ENCODE data around the gene CHIC2.
"Not testable (repeated sequence)": the region's sequence is repeated elsewhere in the genome, so short reads cannot be mapped to it uniquely, and the experiment has no call there.

Gene CHIC2

GRCh38 chr4:54060116-54060515 is 4.3 kb downstream of the CHIC2 start:
- Mint-ChIP-seq H3K27ac (no peak overlapping the region), H3K27me3 (no peaks in the 10 kb centered on the region), H3K4me3 (no peak overlapping the region)

GRCh38 chr4:54058171-54058570 is 6.2 kb downstream of the CHIC2 start:
- H3K4me3 Mint-ChIP-seq: peak overlapping the region; percentile 10 to 43
- peaks cover 5 to 11% of the 10 kb centered on the region in 2 donors for H3K36me3 Mint-ChIP-seq
- no peak overlapping the region for H3K27ac Mint-ChIP-seq
- no peaks in the 10 kb centered on the region for H3K9me3 Mint-ChIP-seq
- H3K4me1 Mint-ChIP-seq: peaks cover 28 to 60% of the 10 kb centered on the region in 2 donors
- H3K27me3 Mint-ChIP-seq: no peaks in the 10 kb centered on the region
- DNase-seq: no peak
- peak; percentile 80 to 81 for ATAC-seq (replicated peaks)

More at GRCh38 chr4:54060116-54060515, 4.3 kb downstream of the CHIC2 start:
- Mint-ChIP-seq H3K9me3 (no peaks in the 10 kb centered on the region), H3K36me3 (peaks cover under 1 to 6% of the 10 kb centered on the region in 2 donors), H3K4me1 (peaks cover 25 to 62% of the 10 kb centered on the region in 2 donors)
- ATAC-seq (replicated peaks) (no peak), DNase-seq (no peak)

GRCh38 chr4:54056360-54056759 is 8.0 kb downstream of the CHIC2 start:
- peak in 1 of 2 donors; percentile 56 for ATAC-seq (replicated peaks)
- H3K27ac Mint-ChIP-seq: no peak overlapping the region

GRCh38 chr4:54055494-54055893 is 8.9 kb downstream of the CHIC2 start:
- peaks cover 30 to 54% of the 10 kb centered on the region in 2 donors for H3K4me1 Mint-ChIP-seq
- no peaks in the 10 kb centered on the region for H3K9me3 Mint-ChIP-seq
- no peak for DNase-seq
- H3K27ac Mint-ChIP-seq: no peak overlapping the region
- no peak overlapping the region for H3K4me3 Mint-ChIP-seq
- ATAC-seq (replicated peaks): no peak
- peaks cover 5 to 11% of the 10 kb centered on the region in 2 donors for H3K36me3 Mint-ChIP-seq
- H3K27me3 Mint-ChIP-seq: no peaks in the 10 kb centered on the region

More at GRCh38 chr4:54056360-54056759, 8.0 kb downstream of the CHIC2 start:
- H3K36me3 Mint-ChIP-seq: peaks cover 5 to 11% of the 10 kb centered on the region in 2 donors
- no peaks in the 10 kb centered on the region for H3K9me3 Mint-ChIP-seq
- no peak overlapping the region for H3K4me3 Mint-ChIP-seq
- no peaks in the 10 kb centered on the region for H3K27me3 Mint-ChIP-seq
- no peak for DNase-seq
- peaks cover 26 to 49% of the 10 kb centered on the region in 2 donors for H3K4me1 Mint-ChIP-seq

- H3K4me1 Mint-ChIP-seq: peaks cover 29 to 55% of the 10 kb centered on the region in 2 donors
- no peak overlapping the region for H3K4me3 Mint-ChIP-seq
- H3K27me3 Mint-ChIP-seq: no peaks in the 10 kb centered on the region
- no peak overlapping the region for H3K27ac Mint-ChIP-seq
- DNase-seq (no peak), ATAC-seq (replicated peaks) (no peak)
- no peaks in the 10 kb centered on the region for H3K9me3 Mint-ChIP-seq
- peaks cover 5 to 6% of the 10 kb centered on the region in 2 donors for H3K36me3 Mint-ChIP-seq
These were observed 9.9 kb downstream of the CHIC2 start for GRCh38 chr4:54054501-54054900.

GRCh38 chr4:54053322-54053721 is 11.1 kb downstream of the CHIC2 start:
- DNase-seq; ATAC-seq (replicated peaks); H3K36me3 Mint-ChIP-seq; H3K9me3 Mint-ChIP-seq; H3K27me3 Mint-ChIP-seq; H3K27ac Mint-ChIP-seq; H3K4me3 Mint-ChIP-seq: not testable (repeated sequence)
- peaks cover 27 to 55% of the 10 kb centered on the region in 2 donors for H3K4me1 Mint-ChIP-seq

GRCh38 chr4:54050214-54050904 is 14.0 kb downstream of the CHIC2 start:
- ATAC-seq (replicated peaks): no peak
- Mint-ChIP-seq H3K27me3 (no peaks in the 10 kb centered on the region), H3K4me3 (no peak overlapping the region), H3K36me3 (peaks cover 9 to 10% of the 10 kb centered on the region in 2 donors), H3K4me1 (peaks cover 15 to 32% of the 10 kb centered on the region in 2 donors), H3K9me3 (no peaks in the 10 kb centered on the region), H3K27ac (no peak overlapping the region)
- no peak for DNase-seq

- DNase-seq; ATAC-seq (replicated peaks); H3K27me3 Mint-ChIP-seq; H3K4me3 Mint-ChIP-seq; H3K27ac Mint-ChIP-seq; H3K9me3 Mint-ChIP-seq: not testable (repeated sequence)
- Mint-ChIP-seq H3K4me1 (peaks cover 2 to 12% of the 10 kb centered on the region in 2 donors), H3K36me3 (peaks cover 25 to 29% of the 10 kb centered on the region in 2 donors)
These were observed 20.8 kb downstream of the CHIC2 start for GRCh38 chr4:54043630-54044029.

- Mint-ChIP-seq H3K27me3 (no peaks in the 10 kb centered on the region), H3K4me1 (peaks cover 2 to 12% of the 10 kb centered on the region in 2 donors), H3K36me3 (peaks cover 26 to 29% of the 10 kb centered on the region in 2 donors), H3K4me3 (no peak overlapping the region), H3K27ac (no peak overlapping the region), H3K9me3 (peaks cover 4% of the 10 kb centered on the region in 2 donors)
- ATAC-seq (replicated peaks) (no peak), DNase-seq (no peak)
These were observed 22.5 kb downstream of the CHIC2 start for GRCh38 chr4:54041933-54042332.

GRCh38 chr4:54041100-54041499 is 23.3 kb downstream of the CHIC2 start:
- Mint-ChIP-seq H3K4me1 (peaks cover 2 to 12% of the 10 kb centered on the region in 2 donors), H3K9me3 (peaks cover 4% of the 10 kb centered on the region in 2 donors), H3K27ac (no peak overlapping the region), H3K4me3 (no peak overlapping the region), H3K36me3 (peaks cover 30% of the 10 kb centered on the region in 2 donors), H3K27me3 (no peaks in the 10 kb centered on the region)
- no peak for DNase-seq
- no peak for ATAC-seq (replicated peaks)

GRCh38 chr4:54038056-54038455 is 26.3 kb downstream of the CHIC2 start:
- DNase-seq: no peak
- Mint-ChIP-seq H3K4me1 (peaks cover 0 to 8% of the 10 kb centered on the region in 2 donors), H3K27me3 (no peaks in the 10 kb centered on the region), H3K36me3 (peaks cover 22 to 28% of the 10 kb centered on the region in 2 donors), H3K27ac (no peak overlapping the region), H3K9me3 (no peaks in the 10 kb centered on the region), H3K4me3 (no peak overlapping the region)
- no peak for ATAC-seq (replicated peaks)

- DNase-seq: no peak
- Mint-ChIP-seq H3K4me1 (peaks cover 5 to 11% of the 10 kb centered on the region in 2 donors), H3K27ac (no peak overlapping the region)
These were observed 28.2 kb downstream of the CHIC2 start for GRCh38 chr4:54036184-54036583.

GRCh38 chr4:54032558-54033135 is 31.8 kb downstream of the CHIC2 start:
- DNase-seq: no peak
- peaks cover 5 to 11% of the 10 kb centered on the region in 2 donors for H3K4me1 Mint-ChIP-seq

More at GRCh38 chr4:54036184-54036583, 28.2 kb downstream of the CHIC2 start:
- no peaks in the 10 kb centered on the region for H3K27me3 Mint-ChIP-seq
- H3K4me3 Mint-ChIP-seq: no peak overlapping the region
- ATAC-seq (replicated peaks): no peak
- no peaks in the 10 kb centered on the region for H3K9me3 Mint-ChIP-seq
- H3K36me3 Mint-ChIP-seq: peaks cover 18 to 22% of the 10 kb centered on the region in 2 donors

GRCh38 chr4:54027311-54027710 is 37.1 kb downstream of the CHIC2 start:
- no peaks in the 10 kb centered on the region for H3K9me3 Mint-ChIP-seq
- H3K27ac Mint-ChIP-seq: no peak overlapping the region
- no peak overlapping the region for H3K4me3 Mint-ChIP-seq
- DNase-seq (no peak), ATAC-seq (replicated peaks) (no peak)
- H3K27me3 Mint-ChIP-seq: no peaks in the 10 kb centered on the region
- H3K4me1 Mint-ChIP-seq: peaks cover 1 to 2% of the 10 kb centered on the region in 2 donors
- H3K36me3 Mint-ChIP-seq: peaks cover 3 to 7% of the 10 kb centered on the region in 2 donors

More at GRCh38 chr4:54032558-54033135, 31.8 kb downstream of the CHIC2 start:
- Mint-ChIP-seq H3K27me3 (no peaks in the 10 kb centered on the region), H3K27ac (peak overlapping the region; percentile 5), H3K36me3 (peaks cover 14 to 16% of the 10 kb centered on the region in 2 donors), H3K9me3 (no peaks in the 10 kb centered on the region), H3K4me3 (peak overlapping the region; percentile 39 to 68)
- ATAC-seq (replicated peaks): peak; percentile 78

- no peaks in the 10 kb centered on the region for H3K27me3 Mint-ChIP-seq
- H3K4me1 Mint-ChIP-seq: peaks cover 0 to 1% of the 10 kb centered on the region in 2 donors
- DNase-seq (no peak), ATAC-seq (replicated peaks) (no peak)
- no peak overlapping the region for H3K27ac Mint-ChIP-seq
- H3K9me3 Mint-ChIP-seq: no peaks in the 10 kb centered on the region
- H3K4me3 Mint-ChIP-seq: no peak overlapping the region
- H3K36me3 Mint-ChIP-seq: peaks cover 3 to 7% of the 10 kb centered on the region in 2 donors
These were observed 38.8 kb downstream of the CHIC2 start for GRCh38 chr4:54025582-54025981.

All from stimulated activated naive B cell treated with anti-CD40 and anti-IgM and Interleukin-4, amounts not matched to agents 10 μg/mL and 1 μg/mL and 100 μg/mL, for 72 hours (primary cell).